OCI-M2 (cell line): Measurements from ENCODE around the gene C12orf54.
"Not testable (repeated sequence)": the region's sequence is repeated elsewhere in the genome, so short reads cannot be mapped to it uniquely, and the experiment has no call there.

Source experiments
- DNase-seq: peaks from one replicate; lab custom pipeline; 2025; ENCODE audit not compliant: unreplicated experiment; lab: John Stamatoyannopoulos, UW

Gene C12orf54

DNA sequence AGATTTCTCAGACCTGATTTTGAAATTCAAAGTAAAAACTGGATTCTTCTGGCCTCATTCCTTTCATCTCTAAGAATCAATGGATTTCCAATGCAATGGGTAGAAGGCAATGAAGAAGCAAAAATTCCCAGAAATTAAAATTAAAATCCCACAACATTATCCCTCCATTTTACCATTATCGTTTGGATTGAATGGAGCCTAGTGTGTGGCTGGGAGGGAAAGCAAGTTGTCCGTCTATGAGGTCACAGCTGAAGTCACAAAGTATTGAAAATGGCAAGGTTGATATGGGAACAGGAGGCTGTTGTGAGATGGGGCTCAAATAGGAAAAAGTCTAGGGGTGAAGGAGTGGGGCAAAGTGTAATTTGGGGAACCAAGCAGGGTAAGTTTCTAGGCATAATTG lies at the start of gene C12orf54:
C12orf54 (plus strand) TSS at position 301 of the 400 bp plus-strand sequence. CDS start 799 bp downstream, outside the sequence.
- DNase-seq, result no peak

DNA sequence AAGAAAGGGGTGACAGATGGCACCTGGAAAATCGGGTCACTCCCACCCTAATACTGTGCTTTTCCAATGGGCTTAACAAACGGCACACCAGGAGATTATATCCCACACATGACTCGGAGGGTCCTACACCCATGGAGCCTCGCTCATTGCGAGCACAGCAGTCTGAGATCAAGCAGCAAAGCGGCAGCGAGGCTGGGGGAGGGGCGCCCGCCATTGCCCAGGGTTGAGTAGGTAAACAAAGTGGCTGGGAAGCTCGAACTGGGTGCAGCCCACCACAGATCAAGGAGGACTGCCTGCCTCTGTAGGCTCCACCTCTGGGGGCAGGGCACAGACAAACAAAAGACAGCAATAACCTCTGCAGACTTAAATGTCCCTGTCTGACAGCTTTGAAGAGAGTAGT lies 48.3 kb upstream of the C12orf54 start:
- not testable (repeated sequence) for DNase-seq

DNA sequence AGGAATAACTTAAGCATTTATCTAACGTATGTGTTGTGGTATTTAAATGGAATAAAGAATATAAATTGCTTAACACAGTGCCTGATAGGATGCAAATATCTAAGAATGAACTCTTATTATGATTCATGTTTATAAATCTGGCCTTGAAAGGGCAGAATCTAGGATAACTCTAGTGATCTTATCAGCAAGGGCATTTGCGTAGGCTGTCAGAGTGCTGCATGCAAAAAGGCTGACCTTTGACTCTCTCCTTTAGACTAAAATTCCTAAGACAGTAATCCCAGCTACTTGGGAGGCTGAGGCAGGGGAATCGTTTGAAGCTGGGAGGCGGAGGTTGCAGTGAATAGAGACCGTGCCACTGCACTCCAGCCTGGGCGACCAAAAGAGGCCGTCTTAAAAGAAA lies 41.2 kb upstream of the C12orf54 start:
- DNase-seq, result no peak

- no peak for DNase-seq
These were observed 40.0 kb upstream of the C12orf54 start for GRCh38 chr12:48442179-48442847.

GRCh38 chr12:48445538-48445937 lies 36.8 kb upstream of the C12orf54 start:
- no peak for DNase-seq

DNA sequence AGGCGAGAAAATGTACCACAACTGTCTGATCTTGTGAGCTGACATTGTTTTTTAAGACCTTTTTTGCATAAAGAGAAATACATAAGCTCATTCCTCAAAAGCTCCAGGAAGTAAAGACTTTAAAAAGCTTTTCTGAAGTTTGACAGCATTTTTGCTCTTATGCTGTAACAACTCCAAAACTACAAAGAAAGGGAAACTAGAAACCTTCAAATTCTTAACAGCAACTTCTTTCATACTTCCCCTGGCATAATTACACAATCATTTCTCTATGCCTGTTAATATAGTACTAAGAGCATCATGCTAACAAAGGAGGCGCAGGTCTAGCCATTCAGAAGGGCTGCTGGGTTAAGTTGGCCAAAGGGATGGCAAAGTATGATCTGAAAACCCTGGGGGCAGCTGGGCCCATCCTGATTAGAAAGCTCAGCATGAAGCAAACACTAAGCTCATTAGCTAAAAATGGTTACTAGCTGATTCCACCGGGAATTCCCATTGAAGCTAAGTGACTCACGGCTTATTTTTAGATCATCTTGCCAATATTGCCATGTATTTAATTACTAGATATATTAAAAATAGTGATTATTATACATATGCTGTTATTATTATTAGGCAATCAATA lies 36.0 kb upstream of the C12orf54 start:
- DNase-seq, result no peak

- DNase-seq, result no peak
These were observed 34.5 kb upstream of the C12orf54 start for GRCh38 chr12:48447755-48448154.

GRCh38 chr12:48451372-48451771 lies 30.9 kb upstream of the C12orf54 start:
- DNase-seq, result peak; percentile 36

GRCh38 chr12:48452961-48453360 lies 29.3 kb upstream of the C12orf54 start:
- DNase-seq, result not testable (repeated sequence)

DNA sequence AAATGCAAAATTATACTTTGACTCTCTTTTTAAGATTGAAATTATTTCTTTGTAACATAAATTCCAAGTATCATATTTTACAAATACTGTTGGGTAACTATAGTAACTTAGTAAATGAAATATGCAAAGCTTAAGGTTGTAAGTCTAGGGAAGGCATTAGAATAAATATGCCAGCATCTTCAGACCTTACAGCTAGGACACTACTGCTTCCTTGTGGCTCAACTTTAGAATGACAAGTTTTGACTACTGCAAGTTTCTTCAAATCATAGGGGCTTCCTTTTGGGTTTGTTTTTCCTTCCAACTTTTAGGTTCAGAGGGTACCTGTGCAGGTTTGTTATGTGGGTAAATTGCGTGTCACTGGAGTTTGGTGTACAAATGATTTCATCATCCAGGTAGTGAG lies 27.6 kb upstream of the C12orf54 start:
- DNase-seq, result no peak

GRCh38 chr12:48455116-48455515 lies 27.2 kb upstream of the C12orf54 start:
- no peak for DNase-seq

GRCh38 chr12:48459259-48459658 lies 23.0 kb upstream of the C12orf54 start:
- no peak for DNase-seq

- DNase-seq, result not testable (repeated sequence)
These were observed 13.3 kb upstream of the C12orf54 start for GRCh38 chr12:48469027-48469426.

DNA sequence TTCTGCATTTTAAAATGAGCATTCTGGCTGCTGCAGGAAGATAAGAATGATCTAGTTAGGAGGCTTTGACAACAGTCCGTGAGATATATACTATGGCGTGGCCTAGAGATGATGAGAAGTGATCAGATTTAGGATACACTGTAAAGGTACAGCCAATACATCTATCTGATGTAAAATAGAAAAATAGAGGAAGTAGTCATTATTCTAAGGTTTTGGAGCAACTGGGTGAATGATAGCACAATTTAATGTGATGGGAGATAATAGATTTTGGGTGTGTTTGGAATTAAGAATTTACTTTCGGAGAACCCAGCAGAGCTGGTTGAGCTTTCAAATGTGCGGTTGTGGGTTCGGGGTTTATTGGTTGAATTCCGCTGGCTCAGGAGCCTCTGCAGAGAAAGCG lies 10.0 kb upstream of the C12orf54 start, which contains the start of gene ANP32D:
ANP32D (plus strand) TSS at position 301 of the 400 bp plus-strand sequence. CDS start 106 bp downstream, outside the sequence.
- DNase-seq, result no peak

GRCh38 chr12:48473061-48473460 lies 9.2 kb upstream of the C12orf54 start:
- DNase-seq, result no peak

DNA sequence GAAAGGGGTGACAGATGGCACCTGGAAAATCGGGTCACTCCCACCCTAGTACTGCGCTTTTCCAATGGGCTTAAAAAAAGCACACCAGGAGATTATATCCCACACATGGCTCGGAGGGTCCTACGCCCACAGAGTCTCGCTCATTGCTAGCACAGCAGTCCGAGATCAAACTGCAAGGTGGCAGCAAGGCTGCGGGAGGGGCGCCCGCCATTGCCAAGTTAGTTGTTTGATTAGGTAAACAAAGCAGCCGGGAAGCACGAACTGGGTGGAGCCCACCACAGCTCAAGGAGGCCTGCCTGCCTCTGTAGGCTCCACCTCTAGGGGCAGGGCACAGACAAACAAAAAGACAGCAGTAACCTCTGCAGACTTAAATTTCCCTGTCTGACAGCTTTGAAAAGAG lies 7.8 kb upstream of the C12orf54 start:
- not testable (repeated sequence) for DNase-seq

GRCh38 chr12:48482930-48483329 lies 632 bp downstream of the C12orf54 start:
- no peak for DNase-seq

DNA sequence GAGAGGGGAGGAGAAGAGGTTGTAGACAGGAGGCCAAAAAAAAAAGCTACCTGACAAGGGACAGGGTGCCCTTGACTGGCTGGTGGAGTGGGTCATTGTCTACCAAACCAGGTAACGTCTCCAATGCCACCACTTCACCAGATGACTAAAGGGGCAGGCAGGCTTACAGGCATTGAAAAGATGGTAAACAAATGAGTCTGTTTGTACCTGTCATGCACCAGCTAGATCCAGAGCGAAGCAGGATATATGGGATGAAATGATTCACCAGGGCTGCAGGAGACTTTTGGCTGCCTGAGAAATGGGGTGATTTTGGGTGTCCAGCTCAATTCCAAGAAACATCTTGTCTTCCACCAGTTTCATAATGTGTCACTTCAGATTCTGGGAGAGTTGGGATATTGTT lies 4.0 kb downstream of the C12orf54 start:
- no peak for DNase-seq

DNA sequence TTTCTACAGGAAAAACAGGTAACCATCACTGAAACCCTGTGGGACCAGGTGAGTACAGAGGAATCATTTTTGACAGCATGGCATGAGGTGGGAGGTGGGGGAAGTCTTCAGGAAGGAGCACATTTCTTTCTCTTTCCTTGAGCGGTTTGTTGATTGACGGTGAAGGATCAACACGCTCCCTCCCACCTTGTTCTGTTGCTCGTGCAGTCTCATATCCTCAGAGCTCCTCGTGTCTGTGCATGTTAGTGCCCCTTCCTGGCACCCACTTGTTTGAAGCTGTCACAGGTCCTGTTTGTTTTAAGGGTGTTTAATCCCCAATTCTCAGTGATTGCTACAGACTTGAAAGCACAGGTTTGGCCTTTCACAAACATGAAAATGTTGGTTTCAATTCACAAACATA lies 4.4 kb downstream of the C12orf54 start:
- no peak for DNase-seq

GRCh38 chr12:48489012-48489411 lies 6.7 kb downstream of the C12orf54 start:
- no peak for DNase-seq

GRCh38 chr12:48489456-48489855 lies 7.2 kb downstream of the C12orf54 start:
- DNase-seq, result not testable (repeated sequence)

DNA sequence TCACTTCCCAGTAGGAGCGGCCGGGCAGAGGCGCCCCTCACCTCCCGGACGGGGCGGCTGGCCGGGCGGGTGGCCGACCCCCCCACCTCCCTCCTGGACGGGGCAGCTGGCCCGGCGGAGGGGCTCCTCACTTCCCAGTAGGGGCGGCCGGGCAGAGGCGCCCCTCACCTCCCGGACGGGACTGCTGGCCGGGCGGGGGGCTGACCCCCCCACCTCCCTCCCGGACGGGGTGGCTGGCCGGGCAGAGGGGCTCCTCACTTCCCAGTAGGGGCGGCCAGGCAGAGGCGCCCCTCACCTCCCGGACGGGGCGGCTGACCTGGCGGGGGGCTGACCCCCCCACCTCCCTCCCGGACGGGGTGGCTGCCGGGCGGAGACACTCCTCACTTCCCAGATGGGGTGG lies 18.0 kb downstream of the C12orf54 start:
- DNase-seq, result not testable (repeated sequence)

GRCh38 chr12:48506836-48507235 lies 24.5 kb downstream of the C12orf54 start:
- DNase-seq, result not testable (repeated sequence)
